Fibroblast of upper back skin (primary cell): ENCODE data around the gene FBXW5.

ENCODE experiments used
- DNase-seq: peaks from one replicate; pipeline ENCODE4 v3.0.0-alpha.2; 2013

FBXW5 gene

DNA sequence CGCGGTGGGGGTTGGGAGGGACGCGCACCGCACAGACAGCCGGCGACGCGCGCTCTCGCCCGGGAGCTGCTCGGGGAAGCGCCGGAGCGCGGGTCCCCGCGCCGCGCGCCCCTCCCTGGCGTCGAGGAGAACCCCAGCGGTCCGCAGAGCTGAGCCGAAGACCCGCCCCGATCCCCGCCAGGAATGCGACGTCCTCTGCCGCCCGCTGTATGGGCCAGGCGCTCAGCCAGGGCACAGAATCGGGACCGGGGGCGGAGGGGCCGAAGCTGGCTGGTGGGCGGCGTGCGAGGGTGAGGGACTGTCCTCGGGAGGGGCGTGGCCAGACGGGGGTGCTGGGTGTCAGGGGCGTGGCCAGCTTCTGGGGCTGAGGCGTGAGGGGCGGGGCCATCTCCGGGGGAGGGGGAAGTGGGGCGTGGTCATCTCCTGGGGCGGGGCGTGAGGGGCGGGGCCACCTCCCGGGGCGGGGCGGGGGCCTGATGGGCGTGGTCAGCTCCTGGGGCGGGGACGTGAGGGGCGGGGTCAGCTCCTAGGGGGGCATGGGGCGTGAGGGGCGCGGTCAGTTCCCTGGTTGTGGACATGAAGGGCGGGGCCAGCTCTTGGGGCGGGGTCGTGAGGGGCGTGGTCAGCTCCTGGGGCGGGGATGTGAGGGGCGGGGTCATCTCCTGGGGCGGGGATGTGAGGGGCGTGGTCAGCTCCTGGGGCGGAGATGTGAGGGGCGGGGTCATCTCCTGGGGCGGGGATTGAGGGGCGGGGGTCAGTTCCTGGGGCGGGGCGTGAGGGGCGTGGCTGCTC lies 33.7 kb upstream of the FBXW5 start:
- DNase-seq = peak; percentile 22

DNA sequence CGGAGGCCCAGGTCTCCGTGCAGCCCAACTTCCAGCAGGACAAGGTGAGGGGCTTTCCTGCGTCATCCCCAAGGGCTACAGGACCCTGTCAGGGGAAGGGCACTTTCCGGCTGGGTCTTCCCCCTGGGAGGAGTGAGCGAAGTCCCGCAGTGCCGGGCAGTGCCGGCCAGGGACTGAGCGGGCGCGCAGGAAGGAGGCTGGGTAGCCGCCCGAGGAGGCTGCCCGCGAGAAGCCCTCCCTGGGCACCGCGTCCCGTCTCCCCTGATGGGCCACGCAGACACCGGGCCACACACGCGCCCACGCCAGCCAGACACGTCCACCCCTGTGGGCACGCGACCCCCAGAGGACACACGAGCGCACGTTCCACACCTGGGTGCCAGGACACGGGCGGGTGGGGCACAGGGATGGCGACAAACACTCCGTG lies 33.1 kb upstream of the FBXW5 start:
- DNase-seq = no peak

DNA sequence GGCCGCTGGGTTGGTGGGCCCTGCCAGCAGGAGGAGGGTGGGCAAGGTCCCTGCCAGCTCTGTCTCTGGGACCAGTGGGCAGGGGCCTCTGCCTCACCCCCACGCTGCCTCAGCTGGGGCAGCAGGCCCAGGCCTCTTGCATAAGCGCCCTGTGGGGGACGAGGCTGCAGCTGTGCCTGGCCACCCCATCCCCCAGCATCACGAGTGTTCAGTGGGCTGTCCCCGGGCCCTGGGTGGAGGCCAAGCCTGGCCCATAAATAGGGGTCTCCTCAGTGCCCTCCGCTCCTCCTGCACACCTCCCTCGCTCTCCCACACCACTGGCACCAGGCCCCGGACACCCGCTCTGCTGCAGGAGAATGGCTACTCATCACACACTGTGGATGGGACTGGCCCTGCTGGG lies 32.7 kb upstream of the FBXW5 start, which contains the start of gene PTGDS:
Gene PTGDS (plus strand): TSS at position 282 of the 400 bp plus-strand sequence. CDS start 75 bp downstream, at position 357.
- no peak for DNase-seq

DNA sequence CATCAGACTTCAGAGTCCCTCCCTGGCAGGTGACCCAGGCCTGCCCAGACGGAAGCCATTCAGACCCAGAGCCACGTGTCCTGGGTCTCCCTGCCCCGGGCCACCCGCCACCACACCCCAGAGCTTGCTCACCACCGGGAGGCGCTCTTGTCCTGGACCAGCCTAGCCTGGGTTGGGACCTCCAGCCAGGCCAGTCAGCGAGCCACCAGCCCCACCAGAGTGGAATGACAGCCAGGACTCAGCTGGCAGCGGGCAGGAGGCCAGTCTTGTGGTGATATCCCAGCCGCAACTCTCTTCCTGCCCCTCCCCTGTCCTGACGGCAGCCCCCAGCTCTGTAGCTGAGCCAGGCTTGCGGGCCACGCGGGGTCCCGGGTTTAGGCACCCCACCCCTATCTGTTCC lies 31.1 kb upstream of the FBXW5 start:
- no peak for DNase-seq

DNA sequence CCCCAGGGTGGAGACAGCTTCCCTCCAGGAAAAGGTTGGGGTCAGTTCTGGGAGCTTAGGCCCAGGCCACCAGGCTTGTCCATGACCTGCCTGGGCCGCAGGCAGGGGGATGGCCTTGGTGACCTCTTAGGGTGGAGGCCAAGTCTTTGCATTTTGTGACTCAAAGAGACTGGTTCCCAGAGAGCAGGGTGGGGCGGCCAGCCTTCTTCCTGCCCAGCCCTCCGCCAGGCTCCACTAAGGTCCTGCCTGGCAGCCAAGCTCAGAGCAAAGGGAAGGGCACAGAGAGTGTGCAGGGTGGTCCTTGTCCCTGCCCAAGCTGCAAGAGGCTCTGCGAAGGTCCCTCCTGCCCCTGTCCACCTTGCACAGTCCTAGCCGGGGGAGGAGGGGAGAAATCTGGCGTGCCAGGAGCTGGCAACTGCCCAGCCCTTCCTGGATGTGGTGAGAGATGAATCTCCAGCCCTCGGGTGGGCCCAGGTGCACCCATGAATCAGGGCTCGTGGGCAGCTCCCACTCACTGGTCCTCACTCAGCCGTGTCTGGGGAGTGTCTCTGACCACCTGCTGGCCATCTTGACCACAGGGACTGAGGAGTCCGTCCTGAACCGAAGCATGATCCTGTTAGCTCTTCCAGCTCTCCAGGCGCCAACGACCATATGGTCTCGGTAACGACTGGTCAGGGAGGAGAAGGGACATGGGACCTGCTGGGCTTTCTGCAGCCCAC lies 30.4 kb upstream of the FBXW5 start:
- DNase-seq = no peak

DNA sequence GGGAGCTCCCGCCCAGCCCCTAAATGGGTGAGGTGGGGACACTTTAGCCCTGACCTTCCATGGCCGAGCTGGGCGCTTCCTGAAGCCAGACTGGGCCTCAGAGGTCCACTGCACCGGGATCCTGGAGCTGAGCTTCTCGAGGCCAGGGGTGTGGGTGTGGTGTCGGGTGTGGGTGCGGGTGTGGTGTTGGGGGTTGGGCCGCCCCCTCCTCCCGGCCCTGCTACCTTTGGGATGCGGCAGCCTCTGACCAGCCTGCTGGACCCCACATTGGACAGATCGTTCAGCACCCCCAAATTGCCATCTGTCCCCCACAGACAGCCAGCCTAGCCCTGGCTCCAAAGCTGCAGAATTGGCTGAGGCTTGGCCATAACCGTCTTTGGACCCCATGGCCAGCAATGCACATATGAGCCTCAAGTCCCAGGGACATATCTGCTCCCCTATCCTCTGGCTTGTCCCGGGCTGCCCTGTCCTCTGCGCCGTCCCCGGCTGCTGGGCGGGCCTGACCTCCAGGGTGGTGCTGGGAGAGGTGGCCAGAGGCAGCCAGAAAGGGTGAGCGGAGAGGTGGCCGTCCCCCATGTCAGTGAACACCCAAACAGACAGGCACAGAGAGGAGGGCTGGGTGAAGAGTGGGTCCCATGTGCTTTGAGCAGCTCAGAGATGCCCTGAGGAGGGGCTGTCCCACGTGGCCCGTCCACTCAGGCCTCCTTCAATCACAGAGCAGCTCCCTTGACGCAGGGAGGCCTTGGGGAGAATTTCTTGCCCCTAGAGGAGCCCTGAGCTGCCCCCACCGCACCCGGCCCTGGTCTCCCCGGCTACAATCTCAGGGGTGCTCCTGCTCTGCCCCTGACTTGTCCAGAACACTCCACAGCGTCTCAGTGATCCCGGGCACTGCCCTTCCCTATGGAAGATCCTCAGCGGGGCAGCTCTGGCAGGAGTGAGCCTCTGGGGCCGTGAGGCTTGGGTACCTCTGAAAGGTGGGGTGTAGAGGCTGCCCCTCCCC lies 29.4 kb upstream of the FBXW5 start:
- no peak for DNase-seq

DNA sequence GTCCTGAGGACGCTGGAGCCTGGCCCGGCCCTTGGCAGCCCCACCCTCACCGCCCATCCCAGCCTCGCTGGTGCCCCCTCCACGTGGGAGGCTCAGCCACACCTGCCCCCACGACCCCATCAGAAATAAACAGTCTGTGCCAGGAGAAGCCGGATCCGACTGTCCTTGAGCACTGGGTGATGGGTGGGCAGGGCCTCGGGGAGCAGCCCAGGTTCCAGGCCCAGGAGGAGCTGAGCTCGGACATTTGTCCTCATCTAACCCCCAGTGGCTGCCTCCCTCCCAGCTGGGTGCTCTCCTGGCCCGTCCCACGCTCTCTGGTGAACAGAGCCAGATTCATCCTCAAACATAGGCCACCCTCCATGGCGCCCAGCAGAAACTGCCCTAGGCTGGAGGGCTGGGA lies 28.2 kb upstream of the FBXW5 start:
- no peak for DNase-seq

DNA sequence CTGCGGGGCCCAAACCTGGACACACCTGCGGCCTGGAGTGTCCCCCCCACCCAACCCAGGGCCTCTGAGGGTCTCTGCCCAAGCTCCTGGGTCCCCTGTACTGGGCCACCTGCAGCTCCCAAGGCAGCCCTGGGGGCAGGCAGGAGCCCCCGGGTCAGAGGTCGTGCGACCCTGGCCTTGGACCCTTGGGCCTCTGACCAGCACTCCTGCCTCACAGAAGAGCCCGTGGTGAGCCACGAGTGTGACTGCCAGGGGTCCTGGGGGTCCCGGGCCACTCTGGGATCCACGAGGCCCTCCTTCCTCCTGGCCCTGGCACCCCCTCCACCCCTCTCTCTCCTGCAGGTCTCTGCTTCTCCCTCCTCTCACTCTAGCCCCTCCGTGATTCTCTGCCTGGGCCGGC lies 27.8 kb upstream of the FBXW5 start:
- no peak for DNase-seq

DNA sequence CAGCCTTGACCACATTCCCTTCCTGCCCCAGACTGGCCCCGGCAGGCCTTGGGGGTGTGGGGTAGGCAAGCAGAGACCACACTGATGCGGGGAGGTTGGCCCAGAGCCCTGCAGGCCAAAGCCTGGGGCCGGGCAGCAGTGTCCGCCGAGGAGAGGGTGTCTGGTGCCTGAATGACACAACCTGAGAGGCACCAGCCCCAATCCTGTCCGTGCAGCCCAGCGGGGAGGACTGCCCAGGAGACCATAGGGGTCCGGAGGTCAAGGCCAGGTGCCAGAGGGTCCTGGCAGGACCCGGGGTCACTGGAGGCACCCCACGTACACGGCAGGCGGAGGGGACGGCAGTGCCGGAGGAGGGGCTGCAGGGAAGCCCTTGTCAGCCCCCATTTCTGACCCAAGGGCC lies 27.2 kb upstream of the FBXW5 start:
- no peak for DNase-seq

DNA sequence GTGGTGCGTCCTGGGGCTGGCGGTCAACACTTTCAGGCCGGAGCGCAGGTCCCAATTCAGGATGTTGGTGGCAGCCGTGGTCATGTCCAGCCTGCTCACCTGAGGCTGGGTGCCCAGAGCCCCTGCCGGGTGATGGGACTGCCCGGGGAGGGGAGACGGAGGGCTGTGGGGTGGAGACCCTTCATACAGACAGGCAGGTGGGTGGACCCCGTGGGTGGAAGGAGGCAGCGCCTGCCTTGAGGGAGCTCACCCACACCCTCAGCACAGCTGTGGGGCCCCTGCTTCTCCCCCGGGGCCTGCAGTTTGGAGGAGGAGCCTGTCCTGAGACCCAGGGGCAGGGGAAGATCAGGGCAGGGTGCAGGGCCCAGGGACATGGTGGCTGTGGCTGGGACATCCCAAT lies 25.8 kb upstream of the FBXW5 start:
- DNase-seq = no peak

DNA sequence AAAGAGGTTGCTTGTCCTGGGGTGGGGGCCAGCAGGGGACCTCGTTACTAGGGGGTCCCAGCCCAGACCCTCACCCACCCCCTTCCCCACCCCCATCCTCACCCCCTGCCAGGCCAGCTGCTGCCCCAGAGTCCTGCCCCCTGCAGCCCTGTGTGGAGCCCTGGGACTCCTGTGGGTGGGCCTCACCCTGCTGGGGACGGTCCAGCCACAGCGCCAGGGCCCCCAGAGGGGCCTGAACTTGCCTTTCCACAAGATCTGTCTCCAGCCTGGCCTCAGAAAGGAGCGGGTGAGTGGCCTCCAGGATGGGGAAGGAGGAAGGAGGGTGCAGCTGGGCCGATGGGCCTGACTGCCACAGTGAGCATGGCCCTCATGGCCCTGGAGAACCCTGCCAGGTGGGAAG lies 25.2 kb upstream of the FBXW5 start:
- no peak for DNase-seq

DNA sequence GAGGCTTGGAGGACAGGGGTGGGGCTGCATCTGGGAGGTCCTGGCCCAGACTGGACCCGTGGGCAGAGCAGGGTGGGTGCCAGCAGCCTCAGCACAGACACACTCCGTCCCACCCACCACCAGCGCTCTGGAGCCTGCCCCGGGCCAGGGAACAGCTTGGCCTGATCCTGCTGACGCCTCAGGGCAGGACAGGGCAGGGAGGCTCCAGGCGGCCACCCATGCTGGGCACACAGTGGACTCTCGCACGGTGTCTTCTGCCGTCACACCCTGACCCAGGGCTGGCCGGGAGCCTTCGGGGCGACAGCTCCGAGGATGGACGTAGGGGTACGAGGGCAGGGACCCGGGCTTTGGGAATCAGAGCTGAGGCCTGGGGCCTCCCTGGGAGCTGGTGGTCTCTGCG lies 24.6 kb upstream of the FBXW5 start:
- DNase-seq = no peak

DNA sequence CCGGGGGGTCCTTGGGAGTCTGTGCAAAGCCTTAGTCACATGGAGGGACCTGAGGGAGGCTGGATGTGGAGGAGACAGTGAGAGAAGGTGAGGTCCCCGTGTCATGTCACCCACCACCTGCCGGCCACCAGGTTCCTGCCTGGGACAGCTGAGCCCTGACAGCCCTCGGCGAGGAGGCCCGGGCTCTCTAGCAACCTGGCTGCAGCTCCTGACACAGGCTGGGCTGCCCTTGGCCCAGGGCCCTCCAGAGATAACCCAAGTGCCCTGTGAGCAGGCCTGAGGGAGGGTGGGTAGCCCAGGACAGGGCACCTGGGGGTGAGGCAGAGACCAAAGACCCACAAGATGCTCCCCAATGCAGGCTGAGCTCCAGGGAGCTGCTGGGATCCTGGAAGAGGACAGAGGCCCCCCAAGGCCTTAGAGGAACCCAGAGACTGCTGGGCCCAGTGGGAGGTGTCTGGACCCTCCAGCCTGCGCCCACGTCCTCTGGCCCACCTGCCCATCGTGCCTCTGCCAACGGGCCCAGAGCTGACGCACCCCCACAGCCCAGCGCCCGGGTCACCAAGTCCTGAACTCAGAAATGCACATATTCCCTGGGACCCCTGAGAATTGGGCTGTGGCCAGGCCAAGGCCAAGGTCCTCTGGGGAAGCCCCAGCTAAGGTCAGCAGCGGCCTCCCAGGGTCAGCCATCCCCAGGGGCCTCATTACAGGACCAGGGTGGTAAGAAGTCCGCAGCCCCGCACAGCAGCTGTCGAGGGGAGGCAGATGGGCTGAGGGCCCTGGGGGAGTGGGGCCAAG lies 24.0 kb upstream of the FBXW5 start:
- DNase-seq = no peak

DNA sequence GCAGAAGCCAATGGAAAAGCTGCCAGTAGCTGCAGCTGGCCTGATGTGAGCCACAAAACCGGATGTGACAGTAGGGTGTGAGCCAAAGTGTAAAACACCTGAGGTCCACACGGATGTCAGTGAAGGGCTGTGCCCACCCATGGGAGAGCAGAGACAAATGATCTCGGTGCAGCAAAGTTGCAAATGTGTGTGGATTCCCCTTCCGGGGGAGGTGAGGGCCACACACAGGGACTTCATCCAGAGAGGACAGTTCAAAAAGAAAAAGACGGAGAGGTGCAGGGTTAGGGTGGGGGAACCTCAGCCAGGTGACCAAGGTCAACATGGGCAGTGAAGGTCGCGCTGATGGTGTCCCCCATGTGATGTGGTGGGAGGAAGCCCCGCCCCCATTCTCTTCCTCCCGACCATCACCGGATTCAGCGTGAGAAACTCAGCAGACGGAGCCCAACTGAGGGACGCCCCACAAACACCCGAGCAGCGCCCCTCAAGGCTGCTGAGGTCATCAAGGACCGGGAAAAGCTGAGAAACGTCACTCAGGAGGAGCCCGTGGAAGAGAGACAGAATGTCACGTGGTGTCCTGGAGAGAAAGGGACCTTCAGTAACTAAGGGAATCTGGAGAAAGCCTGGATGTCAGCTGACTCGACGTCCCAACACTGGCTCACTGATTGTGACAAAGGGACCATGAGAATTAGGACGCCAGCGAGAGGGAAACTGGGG lies 21.4 kb upstream of the FBXW5 start:
- no peak for DNase-seq

DNA sequence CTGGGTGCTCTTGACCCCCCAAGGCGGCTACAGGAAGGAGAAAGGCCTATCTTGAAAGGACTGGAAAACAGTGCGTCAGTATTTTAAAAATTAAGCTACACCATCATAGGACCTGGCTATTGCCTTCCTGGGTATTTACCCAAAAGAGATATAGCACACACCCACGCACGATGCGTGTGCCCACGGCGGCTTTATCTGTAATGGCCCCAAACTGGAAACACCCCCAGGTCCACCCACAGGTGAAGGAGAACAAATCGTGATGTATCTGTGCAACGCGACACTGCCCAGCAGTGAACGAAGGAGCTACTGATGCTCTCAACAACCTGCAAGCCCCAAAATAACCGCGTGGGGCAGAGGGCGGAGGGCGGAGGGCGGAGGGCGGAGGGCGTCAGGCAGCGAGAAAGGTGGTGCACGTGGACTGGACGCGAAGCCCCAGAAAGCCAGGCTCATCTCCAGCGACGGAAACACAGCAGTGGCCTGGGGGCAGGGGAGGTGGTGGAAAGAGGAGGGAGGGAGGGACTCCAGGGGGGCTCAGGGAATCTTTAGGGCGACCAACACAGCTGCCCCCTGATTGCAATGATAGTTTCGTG lies 20.4 kb upstream of the FBXW5 start:
- DNase-seq = no peak

DNA sequence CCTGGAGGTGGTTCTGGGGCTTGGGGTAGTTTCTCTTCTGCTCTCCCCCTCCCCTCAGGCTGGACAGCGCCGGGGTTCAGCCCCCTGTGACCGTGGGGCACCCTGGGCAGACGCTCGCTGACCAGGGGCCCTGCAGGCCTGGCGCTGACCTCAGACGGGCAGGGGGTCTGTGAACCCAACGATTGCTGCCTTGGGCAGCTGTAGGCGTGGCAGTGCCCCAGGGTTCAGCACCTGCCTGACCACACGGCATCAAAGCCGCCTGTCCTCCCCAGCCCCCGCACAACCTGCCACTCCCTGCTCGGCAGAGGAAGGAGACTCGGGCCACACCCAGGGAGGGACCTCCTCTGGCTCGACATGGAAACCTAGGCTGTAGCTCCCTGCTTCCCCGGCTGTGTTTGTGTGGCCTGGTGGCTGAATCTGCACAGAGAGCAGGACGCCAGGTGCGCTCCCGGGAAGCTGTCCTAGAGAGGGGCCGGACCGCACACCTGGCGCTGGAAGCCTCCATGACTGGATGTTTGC lies 19.7 kb upstream of the FBXW5 start:
- no peak for DNase-seq

DNA sequence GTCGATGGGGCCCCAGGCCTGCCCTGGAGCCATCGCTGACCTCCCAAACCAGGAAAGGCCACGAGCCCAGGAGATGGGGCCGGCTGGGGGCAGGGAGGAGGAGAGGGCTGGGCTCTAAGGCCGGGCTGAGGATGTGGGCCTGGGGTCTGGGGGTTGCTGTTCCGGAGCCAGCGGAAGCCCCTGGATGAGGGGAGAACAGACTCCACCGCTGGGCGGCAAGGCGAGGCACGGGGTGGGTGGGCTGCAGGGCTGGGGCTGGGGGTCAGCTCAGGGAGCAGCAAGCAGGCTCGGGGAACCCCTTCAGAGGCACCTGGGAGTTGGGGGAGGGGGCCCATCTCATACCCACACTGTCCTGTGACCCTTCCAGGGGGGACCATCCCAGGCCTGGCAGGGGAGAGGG lies 19.2 kb upstream of the FBXW5 start:
- DNase-seq = no peak

DNA sequence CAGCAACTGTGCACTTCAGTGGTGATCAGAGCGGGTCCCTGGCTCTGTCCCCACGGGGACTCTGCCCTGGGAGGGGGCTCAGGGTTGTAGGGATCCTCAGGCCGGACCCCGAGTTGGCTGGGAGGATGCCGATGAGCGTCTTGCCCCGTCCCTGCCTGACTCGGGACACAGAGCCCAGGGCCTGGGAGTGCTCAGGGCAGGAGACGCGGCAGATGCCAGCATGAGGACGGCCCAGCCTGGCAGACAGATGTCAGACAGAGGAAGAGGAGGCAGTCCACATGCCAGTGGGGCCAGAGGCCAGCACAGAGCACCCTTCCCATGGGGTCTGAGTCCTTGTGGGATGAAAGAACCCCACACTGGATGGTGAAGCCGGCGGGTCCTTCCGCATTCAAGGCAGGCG lies 18.8 kb upstream of the FBXW5 start:
- no peak for DNase-seq

DNA sequence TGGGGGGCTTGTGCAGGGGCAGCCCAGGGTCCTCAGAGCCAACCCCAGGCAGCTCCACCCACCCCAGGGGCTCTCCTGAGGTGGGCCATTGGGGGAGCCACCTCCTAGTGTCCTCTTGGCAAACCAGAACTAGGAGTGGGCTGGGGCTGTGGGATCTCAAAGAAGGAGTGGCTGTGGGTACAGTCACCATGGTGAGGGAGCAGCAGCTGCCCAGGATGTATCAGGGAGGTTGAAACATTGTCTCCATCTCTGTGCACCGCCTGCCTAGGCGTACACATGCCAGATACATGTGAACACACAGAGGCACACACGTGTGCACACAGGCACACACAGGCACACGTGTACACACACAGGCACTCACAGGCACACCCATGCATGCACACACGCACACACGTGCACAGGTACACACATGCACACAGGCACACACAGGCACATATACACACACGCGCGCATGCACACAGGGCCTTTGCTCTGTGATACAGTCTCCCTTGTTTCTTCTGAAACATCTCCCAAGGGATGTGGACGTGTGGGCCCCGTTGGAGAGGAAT lies 18.2 kb upstream of the FBXW5 start:
- no peak for DNase-seq

DNA sequence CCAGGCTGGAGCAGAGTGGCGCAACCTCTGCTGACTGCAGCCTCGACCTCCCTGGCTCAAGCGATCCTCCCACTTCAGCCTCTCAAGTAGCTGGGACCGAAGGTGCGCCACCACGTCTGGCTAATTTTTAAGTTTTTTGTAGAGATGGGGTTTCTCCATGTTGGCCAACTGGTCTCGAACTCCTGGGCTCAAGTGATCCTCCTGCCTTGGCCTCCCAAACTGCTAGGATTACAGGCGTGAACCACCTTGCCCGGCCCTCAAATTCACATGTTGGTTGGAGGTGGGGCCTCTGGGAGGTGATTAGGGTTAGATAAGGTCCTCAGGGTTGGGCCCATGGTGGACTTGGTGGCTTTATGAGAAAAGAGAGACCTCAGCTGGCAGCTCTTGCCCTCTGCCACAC lies 17.6 kb upstream of the FBXW5 start:
- no peak for DNase-seq
